ENCODE results near the gene KCTD19.
A peak's percentile ranks its signal among the peaks of the same experiment; 100 is the strongest.
"Not testable (repeated sequence)": the region's sequence is repeated elsewhere in the genome, so short reads cannot be mapped to it uniquely, and the experiment has no call there.

Gene KCTD19

GRCh38 chr16:67326472-67327309 lies at the start of gene KCTD19, which contains the start of gene LRRC36:
Gene KCTD19, minus strand, starts transcription at chr16:67326741. Its CDS starts 34 bp downstream, at chr16:67326707.
Gene LRRC36, plus strand, starts transcription at chr16:67326815. Its CDS starts 48 bp downstream, at chr16:67326863.
- DNase-seq = peak; percentile 63 to 75 (median 70)

- not testable (repeated sequence) for DNase-seq
Observed at GRCh38 chr16:67376012-67376411, 49.5 kb upstream of the KCTD19 start.

GRCh38 chr16:67372664-67373063 lies 46.1 kb upstream of the KCTD19 start:
- DNase-seq = peak in 2 of 3 experiments; percentile 5 to 61

GRCh38 chr16:67370661-67371060 lies 44.1 kb upstream of the KCTD19 start:
- no peak for DNase-seq

GRCh38 chr16:67364600-67365235 lies 38.2 kb upstream of the KCTD19 start:
- DNase-seq = peak in 1 of 3 experiments; percentile 29

GRCh38 chr16:67361038-67361437 lies 34.5 kb upstream of the KCTD19 start:
- no peak for DNase-seq

GRCh38 chr16:67359540-67360269 lies 33.2 kb upstream of the KCTD19 start:
- DNase-seq = not testable (repeated sequence)

GRCh38 chr16:67357561-67357960 lies 31.0 kb upstream of the KCTD19 start:
- DNase-seq = peak; percentile 4 to 82 (median 61)

GRCh38 chr16:67356396-67356795 lies 29.9 kb upstream of the KCTD19 start:
- DNase-seq = peak; percentile 21 to 74 (median 59)

GRCh38 chr16:67352463-67352862 lies 25.9 kb upstream of the KCTD19 start:
- DNase-seq = not testable (repeated sequence)

GRCh38 chr16:67350324-67350723 lies 23.8 kb upstream of the KCTD19 start:
- DNase-seq = no peak

- peak; percentile 16 to 70 (median 48) for DNase-seq
Observed at GRCh38 chr16:67349172-67349571, 22.6 kb upstream of the KCTD19 start.

GRCh38 chr16:67346341-67346740 lies 19.8 kb upstream of the KCTD19 start:
- no peak for DNase-seq

- DNase-seq = no peak
Observed at GRCh38 chr16:67345401-67345800, 18.9 kb upstream of the KCTD19 start.

- no peak for DNase-seq
Observed at GRCh38 chr16:67342616-67343015, 16.1 kb upstream of the KCTD19 start.

GRCh38 chr16:67341250-67341649 lies 14.7 kb upstream of the KCTD19 start:
- no peak for DNase-seq

GRCh38 chr16:67339453-67339852 lies 12.9 kb upstream of the KCTD19 start:
- DNase-seq = no peak

- DNase-seq = no peak
Observed at GRCh38 chr16:67336648-67337047, 10.1 kb upstream of the KCTD19 start.

- DNase-seq = no peak
Observed at GRCh38 chr16:67336116-67336515, 9.6 kb upstream of the KCTD19 start.

- no peak for DNase-seq
Observed at GRCh38 chr16:67333315-67333714, 6.8 kb upstream of the KCTD19 start.

- no peak for DNase-seq
Observed at GRCh38 chr16:67329901-67330300, 3.4 kb upstream of the KCTD19 start.

GRCh38 chr16:67327743-67328142 lies 1.2 kb upstream of the KCTD19 start:
- DNase-seq = no peak

- DNase-seq = no peak
Observed at GRCh38 chr16:67326115-67326471, 448 bp downstream of the KCTD19 start.
